Caki2 (cell line): ENCODE data around the gene EXD3. TPM values are rescaled to one million over a fixed set of nuclear protein-coding genes. Genes with fewer than 3 reads are reported as not detected.

ENCODE experiments used
- DNase-seq: peaks from one replicate; pipeline ENCODE4 v3.0.0-alpha.2; 2015; ENCODE audit warnings: low read depth
- in situ Hi-C: cut with HindIII; loops from 2 replicates; pipeline ENCODE4 v1.10.0; 2016; ENCODE audit warnings: low sequenced_read_pairs, low pct_unique_long_range_greater_than_20kb, mixed read lengths
- total RNA-seq: library from RNA; depleted of rRNA; stranded (reverse); fragments of >200 nt; shearing (Covaris generic); gene quantifications from 2 replicates; pipeline ENCODE4 v1.2.3, GENCODE V29; 2014; ENCODE audit warnings: low replicate concordance

EXD3 gene
- total RNA-seq, 1 experiment from 2014 or later, result 5.3 TPM

GRCh38 chr9:137366445-137366810, 56.5 kb downstream of the EXD3 start:
- in situ Hi-C loops, result no loop called here
- DNase-seq, result no peak

DNA sequence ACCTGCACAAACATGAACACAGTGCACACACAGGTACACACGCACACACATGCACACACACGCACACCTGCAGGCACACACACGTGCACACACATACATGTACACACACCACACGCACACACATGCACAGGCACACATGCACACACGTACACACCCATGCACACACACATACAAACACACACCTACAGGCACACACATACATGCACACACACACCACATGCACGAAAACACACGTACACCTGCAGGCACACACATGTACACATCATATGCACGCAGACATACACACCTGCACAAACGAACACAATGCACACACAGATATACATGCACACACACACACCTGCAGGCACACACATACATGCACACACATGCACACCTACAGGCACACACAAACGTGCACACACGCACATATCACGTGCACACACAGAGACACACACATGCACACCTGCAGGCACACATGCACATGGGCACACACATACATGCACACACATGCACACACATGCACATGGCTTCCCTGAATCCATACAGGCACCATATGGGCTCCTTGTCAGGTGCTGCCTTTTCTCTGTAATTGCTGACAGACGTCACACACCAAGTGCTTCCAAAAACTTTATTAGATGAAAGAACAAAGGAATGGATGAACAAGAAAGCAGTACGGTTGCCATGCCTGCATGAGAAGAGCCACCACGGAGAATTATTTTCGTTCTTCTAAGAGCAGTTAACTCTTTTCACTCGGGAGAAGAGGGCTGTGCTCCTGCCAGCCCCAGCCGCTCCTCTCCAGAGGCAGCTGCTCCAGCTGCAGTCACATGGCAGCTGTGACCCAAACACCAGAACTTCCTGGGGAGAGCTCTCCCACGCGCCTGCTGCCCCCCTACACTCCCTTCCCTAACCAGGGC, 57.2 kb downstream of the EXD3 start:
- DNase-seq, result no peak
- in situ Hi-C loops, result no loop called here

DNA sequence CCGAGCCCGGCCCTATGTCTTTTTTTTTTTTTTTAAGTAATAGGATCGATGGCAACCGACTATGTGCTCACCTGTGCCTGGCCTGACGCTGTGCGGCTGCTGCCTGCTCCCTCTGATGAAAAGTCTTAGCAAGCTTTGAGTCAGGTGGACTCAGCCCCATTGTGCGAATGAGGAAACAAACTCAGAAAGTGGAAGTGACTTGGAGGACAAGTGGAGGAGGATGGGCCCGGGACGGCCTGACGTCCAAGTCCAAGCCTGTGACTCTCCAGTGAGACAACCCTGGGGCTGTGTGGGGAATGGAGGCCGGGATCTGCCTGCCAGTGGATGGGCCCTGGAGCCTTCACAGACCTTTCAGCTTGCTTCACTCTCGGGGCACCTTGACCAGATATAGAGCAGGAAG, 57.9 kb downstream of the EXD3 start:
- in situ Hi-C loops, result no loop called here
- DNase-seq, result no peak

DNA sequence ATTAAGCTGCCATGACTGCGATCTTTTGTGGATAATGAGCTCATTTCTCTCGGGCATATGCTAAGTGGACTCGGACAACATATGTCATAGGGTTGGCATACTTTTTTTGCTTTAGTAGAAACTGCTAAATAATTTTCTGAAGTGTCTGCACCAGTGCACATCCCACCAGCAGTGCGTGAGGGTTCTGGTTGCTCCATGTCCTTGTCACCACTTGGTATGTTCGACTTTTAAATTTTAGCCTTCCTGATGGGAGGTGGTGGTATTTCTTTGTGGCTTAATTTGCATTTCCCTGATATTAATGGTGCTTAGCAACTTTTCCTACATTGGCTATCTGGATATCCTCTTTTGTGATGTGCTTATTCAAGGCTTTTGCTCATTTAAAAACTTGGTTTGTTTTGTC, 63.1 kb downstream of the EXD3 start:
- in situ Hi-C loops, result no loop called here
- DNase-seq, result no peak

GRCh38 chr9:137358126-137358525, 64.8 kb downstream of the EXD3 start:
- in situ Hi-C loops, result no loop called here
- DNase-seq, result no peak

GRCh38 chr9:137357166-137357565, 65.8 kb downstream of the EXD3 start:
- in situ Hi-C loops, result no loop called here
- no peak for DNase-seq

- in situ Hi-C loops, result no loop called here
- no peak for DNase-seq
These were observed 67.1 kb downstream of the EXD3 start for GRCh38 chr9:137355761-137356365.

GRCh38 chr9:137354845-137355760, 67.9 kb downstream of the EXD3 start:
- in situ Hi-C loops, result no loop called here
- DNase-seq, result no peak

DNA sequence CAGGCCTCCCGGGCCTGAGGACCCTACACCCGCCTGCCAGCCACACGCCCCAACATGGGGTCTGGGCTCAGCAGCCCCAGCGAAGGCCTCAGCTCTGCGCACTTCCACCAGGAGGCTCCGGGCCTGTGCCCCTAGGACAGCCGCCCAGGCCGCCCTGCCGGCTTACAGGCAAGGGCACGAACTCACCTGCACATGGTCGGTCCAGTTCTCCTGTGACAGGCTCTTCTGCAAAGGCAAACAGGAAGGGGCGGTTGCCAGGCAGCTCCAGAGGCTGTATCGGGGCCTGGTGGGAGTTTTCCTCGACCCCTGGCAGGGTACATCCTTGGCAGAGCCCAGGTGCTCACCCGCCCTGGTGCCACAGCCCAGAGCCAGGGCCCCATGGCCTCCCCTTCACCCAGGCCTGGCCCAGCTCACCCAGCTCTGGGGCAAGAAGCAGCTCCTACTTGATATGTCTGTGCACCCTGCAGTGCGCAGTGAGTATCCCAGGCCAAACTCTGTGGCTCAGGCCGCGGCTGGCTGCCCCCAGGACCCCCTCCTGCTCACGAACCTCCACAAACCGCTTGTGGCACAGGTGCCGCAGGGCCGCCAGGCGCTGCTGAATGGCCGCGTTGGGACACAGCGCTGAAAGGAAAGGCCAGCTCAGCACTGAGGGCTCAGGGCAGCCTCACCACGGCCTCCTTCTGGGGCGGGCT, 68.7 kb downstream of the EXD3 start:
- DNase-seq, result no peak
- in situ Hi-C loops, result no loop called here

DNA sequence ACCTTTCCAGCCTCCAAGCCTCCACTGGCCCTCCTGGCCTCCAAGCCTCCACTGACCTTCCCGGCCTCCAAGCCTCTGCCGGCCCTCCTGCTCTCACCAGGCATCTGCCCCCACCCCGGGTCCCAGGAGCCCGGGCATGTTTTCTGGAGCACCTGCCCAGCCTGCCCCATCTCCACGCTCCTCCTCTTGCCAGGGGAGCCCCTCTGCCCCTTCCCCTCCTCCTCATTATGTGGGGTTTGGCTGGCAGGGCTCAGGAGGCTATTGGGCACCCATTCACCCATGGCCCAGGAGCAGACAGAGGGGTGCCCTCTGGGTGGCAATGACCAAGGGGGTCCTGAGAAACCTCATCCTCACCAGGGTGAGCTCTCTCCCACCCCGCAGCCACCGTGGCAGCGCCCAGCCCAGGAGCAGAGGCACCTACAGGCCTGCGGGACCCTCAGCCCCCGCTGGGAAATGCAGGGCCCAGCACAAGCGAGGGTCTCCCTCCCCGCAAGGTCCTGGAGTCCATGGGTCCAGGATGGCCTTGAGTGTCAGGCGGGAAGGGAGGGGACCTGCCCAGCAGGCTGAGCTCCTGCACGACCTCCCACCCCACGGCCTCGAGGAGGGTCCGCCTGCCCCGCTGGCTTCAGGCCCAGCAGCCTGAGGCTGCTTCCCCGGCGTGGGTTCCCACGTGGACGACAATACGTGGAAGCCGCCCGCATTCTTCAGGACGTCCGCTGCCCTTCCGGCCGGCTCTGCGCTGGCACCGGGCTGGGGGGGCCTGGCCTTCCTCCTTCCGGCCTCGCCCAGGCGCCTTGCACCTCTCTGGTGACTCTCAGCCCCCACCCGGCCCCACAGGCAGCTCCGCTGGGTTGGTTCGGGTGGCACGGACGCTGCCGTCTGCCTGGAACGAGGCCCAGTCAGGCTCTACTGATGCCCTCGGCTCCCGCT, 69.5 kb downstream of the EXD3 start:
- in situ Hi-C loops, result no loop called here

GRCh38 chr9:137352511-137353222, 70.3 kb downstream of the EXD3 start:
- DNase-seq, result no peak
- in situ Hi-C loops, result no loop called here

More for the DNA sequence above, 69.5 kb downstream of the EXD3 start:
- DNase-seq, result no peak

GRCh38 chr9:137351781-137352501, 71.0 kb downstream of the EXD3 start:
- DNase-seq, result no peak
- in situ Hi-C loops, result no loop called here

GRCh38 chr9:137350696-137351584, 72.0 kb downstream of the EXD3 start:
- no peak for DNase-seq
- in situ Hi-C loops, result no loop called here

DNA sequence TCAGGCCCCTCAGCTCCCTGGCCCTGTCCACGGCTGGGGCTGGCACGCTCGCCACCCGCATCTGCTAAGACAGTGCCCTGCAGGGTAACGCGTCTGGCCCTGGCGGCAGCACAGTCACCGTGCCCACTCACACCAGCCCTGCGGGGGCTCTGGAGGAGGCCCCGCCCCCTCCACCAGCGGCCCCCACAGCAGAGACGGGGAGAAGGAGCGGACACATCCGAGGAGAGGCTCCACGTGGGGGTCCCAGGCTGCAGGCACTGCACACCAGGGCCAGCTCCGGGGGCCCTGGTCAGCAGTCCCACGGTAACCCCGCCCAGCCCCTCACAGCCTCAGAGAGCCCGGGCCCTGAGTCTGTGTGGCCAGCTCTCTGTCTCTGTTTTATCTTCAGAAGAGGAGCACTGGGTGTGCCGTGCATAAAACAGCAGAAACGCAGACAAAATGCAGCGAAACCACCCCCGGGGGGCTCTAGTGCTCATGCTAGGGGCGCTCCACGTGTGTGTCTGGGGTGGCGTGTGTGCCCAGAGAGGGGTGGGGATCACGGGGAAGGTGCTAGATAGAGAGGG, 73.4 kb downstream of the EXD3 start:
- in situ Hi-C loops, result no loop called here
- no peak for DNase-seq
